GM18499 (cell line): ENCODE measurements around the gene ST8SIA2.

ENCODE experiments used
- ATAC-seq: cut with Tn5 transposase; IDR thresholded peaks from one replicate; pipeline ENCODE4 v1.9.1; 2021; ENCODE audit warnings: moderate number of reproducible peaks; ENCODE audit not compliant: insufficient read depth, unreplicated experiment

ST8SIA2 gene

DNA sequence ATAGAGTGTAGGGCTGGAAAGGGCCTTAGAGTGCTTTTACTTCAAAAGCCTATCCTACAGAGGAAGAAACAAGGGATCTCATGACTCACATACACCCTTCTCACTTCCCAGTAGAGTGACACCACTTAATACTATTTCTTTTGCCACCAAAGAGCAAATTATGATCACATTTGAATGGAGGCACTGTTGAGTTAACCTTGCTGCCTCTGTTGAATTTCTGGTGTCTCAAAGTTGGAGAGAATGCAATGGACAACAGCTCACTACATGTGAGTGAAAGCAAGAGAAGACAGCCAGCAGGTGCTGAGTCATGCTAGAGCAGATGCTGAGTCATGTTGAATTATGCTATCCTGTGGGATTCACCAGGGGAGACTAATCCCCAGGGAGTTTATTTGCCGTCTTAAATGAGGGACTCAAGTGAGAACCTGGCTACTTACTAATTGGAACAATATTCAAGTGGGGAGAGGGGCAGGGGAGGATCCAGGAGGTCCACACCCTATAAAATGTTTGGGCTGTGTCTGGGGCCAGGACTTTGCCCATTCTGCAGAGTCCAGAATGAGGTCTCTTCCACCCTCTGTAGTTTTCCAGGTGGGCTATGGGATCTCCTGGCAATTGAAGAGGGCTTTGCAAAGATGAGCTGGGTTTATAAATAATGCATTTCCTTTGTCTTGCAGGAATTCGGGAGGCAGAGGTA lies 35.8 kb downstream of the ST8SIA2 start:
- ATAC-seq = no peak

DNA sequence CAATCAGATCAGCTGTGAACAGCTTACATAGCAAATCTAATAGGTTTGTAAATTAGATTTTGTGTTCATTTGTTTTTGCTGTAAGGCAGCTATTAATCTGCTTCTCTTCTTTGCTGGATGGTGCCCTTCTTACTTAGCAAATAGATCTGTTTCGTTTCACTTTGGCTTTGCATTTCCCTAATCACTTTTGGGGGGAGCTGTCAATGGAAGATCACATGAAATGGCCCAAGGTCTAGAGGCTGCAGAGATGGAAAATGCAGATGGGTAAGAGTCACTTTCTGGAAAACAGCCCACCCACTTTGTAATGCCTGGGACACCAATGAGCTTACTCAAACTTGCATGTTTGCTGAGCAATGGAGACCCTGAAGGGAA lies 36.4 kb downstream of the ST8SIA2 start:
- no peak for ATAC-seq

DNA sequence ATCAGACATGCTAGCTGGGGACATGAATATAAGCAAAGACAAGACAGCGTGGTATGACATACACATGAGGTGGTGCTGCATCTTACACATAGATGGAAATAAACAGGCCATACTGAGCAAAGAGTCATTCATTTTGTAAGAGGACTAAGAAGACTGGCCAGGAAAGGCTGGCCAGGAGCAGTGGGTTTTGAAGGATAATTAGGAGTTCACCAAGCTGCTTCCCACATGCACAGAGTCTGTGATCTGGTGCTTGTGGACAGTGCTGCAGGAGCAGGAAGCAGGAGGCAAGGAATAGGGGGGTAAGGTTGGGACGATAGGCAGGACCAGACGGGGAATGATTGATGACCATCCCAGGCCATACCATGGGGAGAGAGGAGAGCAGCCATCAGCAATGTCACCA lies 41.5 kb downstream of the ST8SIA2 start:
- ATAC-seq = no peak

DNA sequence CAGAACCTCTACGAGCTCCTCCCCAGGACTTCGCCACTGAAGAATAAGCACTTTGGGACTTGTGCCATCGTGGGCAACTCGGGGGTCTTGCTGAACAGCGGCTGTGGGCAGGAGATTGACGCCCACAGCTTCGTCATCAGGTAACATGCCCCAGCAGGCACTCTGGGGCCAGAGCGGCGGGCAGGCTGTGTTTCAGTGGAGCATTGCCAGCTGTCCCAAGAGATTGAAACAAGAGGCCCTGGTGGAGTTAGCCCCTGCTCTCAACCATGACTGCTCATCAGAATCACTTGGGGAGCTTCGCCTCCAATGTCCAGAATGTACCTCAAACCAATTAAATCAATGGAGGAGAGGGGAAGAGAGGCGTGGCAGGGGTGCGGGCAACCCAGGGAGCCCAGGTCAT lies 44.8 kb downstream of the ST8SIA2 start:
- no peak for ATAC-seq

DNA sequence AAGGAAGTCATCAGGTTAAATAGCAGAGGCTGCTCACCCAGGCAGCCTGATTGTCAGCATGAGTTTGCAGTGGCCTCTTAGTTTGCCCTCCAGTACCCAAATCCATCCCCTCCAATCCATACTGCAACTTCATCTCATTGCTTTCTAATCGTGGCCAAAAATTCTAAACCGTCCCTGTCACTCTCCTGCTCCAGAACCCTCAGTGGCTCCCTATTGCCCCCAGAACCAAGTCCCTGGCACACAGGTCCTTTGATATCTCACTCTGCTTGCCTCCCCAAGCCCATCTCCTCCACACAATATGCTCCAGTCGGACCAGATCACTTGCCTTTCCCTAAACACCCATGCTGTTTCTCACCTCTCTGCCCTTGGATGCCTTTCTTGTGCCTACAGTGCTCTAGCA lies 49.7 kb downstream of the ST8SIA2 start:
- no peak for ATAC-seq

DNA sequence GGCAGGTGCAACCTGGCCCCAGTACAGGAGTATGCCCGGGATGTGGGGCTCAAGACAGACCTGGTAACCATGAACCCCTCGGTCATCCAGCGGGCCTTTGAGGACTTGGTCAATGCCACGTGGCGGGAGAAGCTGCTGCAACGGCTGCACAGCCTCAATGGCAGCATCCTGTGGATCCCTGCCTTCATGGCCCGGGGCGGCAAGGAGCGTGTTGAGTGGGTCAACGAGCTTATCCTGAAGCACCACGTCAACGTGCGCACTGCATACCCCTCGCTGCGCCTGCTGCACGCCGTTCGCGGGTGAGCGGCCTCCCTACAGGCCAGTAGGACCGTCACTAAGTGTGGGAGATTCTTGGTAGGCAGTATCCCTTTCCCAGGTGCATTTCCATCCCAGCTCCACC lies 51.0 kb downstream of the ST8SIA2 start:
- no peak for ATAC-seq

DNA sequence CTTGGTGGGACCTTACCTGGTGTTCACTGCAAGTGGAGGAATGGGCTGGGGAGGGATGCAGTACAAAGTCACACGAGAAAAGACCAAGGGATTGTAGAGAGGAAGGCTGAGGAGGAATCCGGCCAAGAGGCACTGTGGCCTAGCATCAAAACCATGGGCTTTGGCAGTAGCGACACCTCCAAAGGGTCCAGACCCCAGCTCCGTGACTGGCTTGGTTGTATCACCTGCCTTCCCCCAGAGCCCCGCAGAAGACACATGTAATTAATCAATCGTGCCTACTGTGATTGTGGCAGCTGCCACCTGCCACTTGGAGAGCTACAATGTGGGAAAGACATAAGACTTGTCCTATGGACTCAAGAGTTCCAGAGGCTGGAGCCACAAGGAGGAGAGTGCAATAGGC lies 54.7 kb downstream of the ST8SIA2 start:
- no peak for ATAC-seq

DNA sequence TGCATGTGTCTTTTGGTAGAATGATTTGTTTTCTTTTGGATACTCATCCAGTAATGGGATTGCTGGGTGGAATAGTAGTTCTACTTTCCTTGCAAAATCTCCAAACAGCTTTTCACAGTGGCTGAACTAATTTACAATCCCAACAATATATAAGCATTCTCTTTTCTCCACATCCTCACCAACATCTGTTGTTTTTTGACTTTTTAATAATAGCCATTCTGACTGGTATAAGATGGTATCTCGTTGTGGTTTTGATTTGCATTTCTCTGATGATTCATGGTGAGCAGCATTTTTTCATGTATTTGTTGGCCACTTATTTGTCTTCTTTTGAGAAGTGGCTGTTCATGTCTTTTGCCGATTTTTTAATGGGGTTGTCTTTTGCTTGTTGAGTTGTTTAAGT lies 55.8 kb downstream of the ST8SIA2 start:
- no peak for ATAC-seq

DNA sequence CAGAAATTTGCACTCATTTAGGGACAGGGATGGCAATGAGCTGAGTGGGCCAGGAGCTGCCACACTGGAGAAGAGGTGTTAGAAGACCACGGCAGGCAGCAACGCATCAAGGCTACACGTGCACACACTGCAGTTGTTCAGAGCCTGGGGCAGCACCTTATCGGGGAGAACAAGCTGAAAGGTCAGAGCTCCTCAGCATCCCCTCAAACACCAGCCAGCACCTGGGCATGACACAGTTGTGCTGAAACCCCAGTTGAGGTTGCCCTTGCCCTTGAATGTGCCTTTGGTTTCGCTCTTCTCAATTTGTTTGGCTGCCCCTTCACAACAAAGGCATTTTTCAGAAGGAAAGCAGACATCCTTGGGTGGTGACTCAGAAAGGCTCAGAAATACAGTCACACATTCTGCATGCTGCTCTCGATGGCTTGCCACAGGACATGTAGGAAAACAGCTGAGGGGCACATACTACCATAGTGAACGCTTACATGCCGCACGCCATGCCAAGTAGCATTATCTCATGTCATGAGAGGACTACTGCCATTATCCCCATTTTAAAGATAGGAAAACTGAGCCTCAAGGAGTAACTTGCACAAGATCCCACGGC lies 57.6 kb downstream of the ST8SIA2 start:
- ATAC-seq = no peak

DNA sequence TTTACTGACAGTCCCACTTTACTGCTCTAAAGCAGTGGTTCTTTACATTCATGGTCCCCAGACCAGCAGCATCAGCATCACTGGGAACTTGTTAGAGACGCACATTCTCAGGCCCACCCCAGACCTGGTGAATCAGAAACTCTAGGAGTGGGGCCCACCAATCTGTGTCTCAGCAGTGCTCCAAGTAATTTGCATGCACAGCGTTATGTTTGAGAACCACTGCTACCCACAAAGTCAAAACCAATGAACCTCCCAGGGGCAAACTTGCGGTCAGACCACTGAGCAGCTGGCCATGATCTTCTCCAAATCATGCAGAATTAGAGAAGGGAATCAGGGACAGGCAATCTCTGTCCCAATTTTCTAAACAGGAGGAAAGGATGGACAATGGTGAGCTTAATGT lies 58.5 kb downstream of the ST8SIA2 start:
- no peak for ATAC-seq

DNA sequence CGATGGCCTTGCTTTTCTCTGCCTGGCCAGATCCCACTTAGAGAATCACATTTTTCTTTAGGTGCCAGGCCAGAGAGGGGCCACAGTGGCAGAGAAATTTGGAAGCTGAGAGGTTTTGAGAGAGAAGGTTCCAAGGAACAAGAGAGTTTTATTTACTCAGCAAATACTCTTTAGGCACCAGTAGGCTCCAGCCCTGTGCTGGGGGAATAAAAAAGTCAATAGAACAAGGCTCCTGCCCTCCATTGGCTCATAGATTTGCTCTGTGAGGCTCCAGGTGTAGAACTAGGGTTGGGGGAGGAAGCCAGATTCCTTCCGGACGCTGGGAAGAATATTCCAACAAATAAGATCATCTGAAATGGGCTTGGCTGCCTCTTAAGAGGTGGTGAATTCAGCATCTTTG lies 59.9 kb downstream of the ST8SIA2 start:
- ATAC-seq = no peak

DNA sequence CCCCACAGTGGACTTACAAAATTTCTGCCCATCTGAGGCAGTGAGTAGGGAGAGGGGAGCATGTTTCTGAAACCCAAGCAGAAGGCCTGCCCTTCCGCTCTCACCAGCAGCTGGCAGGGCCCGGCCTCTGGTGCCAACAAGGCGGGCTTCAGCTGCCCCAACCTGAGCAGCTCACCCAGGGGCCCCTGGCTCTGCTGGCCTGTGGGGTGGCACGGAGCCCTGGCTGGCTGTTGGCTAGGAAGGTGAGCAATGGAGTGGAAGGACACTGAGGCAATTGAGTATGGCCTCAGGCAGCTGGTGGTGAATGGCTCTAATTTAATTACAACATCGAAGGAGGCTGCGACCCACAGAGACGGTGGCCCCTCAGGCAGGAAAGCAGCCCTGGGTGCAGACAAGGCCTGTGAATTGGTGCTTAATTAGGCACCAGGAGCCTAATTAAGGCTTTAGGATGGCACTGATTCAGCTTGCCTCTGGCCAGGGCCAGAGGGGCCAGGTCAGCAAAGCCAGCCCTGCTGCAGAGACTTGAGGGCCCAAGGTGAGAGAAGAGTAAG lies 60.9 kb downstream of the ST8SIA2 start:
- ATAC-seq = no peak

DNA sequence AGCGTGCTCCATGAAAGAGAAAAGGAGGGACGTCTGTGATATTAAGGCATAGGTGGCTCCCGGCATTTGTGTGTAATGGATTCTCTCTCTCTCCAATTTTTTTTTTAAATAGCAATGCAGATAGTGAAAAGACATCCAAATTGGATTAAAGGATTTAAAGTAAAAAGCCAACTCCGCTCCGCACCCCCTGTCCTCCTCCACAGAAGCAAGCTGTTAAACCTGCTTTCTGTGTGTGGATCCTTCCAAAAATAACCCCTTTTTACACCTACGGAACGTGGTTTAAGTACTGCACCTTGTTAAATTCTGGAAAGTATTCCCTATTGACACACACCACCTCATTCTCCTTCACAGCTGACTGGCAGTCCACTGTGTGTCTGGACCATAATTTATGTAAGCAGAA lies 61.6 kb downstream of the ST8SIA2 start:
- ATAC-seq = no peak

DNA sequence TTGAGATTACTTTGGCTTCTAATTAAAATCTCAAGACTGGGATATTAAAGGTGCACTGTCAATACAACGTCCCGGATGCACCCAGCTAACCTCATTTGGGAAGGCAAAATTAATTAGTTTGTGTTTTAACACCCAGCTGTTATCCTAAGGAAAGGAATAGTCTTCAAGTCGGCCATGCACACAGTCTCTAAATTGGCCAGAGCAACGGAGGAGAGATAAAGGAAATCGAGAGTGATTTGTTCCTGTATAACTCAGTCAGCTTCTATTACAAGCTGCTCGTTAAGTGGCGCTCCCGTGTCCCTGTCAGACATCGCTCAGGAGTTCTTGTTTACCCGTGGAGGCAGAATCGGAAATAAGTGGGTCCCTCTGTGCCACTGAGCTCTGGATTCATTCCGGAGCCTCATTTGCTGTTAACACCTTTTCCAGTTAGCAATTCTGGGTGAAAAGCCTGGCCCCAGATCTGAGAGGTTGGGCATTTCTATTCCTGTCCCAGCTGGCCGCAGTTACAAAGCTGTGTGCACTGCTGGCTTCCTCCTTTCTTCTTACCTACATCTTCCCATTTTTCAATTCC lies 63.9 kb downstream of the ST8SIA2 start:
- no peak for ATAC-seq

DNA sequence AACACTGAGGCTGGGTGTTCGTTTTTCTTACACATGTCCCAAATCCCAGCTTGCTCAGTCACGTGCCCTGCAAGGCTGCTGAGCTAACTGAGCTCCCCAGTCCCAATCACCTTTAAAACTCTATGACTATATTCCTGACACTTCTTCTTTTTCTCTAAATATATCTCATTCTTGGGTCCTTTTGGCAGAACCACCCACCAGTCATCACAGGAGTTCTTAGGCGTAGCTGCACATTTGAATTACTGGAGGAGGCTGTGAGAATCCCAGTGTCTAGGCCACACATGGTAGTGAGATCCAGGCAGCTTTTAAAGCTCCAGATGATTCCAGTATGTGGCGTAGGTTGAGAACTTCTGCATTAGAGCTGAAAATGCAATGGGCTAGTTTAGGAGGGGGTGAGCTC lies 66.3 kb downstream of the ST8SIA2 start:
- no peak for ATAC-seq

DNA sequence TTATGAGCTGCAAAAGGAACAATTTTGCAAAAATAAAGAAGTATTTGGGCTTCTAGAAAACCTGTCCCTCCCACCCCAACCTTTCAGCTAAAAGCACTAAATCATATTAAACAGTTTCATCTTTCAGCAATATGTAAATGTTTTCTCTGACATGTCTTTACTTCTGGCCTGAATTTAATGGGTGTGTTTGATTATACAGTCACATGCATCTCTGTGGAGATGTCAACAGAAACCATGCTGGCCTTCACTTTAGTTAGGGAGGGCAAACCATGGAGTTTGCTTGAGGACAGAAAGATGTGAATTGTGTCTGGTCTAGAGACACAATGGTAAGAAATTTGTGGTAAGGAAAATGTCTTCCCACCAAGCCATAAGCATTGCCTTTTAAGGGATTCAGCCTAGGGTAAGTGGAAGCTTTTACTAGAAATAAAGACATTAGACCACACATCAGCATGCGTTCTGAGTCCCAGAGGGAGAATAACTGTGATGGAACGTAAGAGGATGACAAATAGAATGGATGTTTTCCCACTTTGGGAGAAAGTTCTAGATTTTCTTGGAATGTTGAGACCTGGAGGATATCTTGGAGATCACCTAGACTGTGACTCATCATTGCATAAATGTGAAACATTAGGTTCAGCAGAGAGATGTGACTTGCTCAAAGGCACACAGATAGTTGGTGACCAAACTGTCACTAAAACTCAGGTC lies 68.9 kb downstream of the ST8SIA2 start:
- ATAC-seq = no peak

DNA sequence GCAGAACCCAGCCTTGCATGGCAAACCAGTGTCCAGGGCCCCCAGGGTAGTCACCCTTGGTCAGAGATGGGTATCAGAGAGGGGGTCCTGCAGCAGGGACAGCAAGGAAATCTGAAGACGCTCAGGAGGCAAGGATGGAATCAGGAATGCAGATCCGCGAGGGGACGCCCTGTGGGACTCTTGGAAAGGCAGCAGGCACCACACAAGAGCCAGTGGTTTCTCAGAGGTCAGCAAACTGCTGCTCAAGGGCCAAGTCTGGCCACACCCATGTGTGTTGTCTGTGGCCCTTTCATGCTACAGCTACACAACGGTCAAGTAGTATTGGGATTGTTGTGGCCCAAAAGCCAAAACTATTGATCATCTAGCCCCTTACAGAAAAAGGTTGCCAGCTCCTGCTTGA lies 69.7 kb downstream of the ST8SIA2 start:
- no peak for ATAC-seq

DNA sequence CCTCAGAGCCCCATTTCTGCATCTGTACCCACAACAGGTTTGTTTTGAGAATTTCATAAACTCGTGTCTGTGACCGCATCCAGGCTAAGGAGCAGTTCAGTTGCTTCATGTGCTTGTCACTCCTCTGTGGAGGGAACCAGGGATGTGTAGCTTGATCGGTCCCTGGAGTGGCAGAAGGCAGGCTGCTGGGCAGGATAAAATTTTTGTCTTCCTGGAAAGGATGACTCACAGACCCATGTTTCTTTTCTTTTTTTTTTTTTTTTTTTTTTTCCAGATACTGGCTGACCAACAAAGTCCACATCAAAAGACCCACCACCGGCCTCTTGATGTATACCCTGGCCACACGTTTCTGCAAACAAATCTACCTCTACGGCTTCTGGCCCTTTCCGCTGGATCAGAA lies 70.1 kb downstream of the ST8SIA2 start:
- no peak for ATAC-seq

DNA sequence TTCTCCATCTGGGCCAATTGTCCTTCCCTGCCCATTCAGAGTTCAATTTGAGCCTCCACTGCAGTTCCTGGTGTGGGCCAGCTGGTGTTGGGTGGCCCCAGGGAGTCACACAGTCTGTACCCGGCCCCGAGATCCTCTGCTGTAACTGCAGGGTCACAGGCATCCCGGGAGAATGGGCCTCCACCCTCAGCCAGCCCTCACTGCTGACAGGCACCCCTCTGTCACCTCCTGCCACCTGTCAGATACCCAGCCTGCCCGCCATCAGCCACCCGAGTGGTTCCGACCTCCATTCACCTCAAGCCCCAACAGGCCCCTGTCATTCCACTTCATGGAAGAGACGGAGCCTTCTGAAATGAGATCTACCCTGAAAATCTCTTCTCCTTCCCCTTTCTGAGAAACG lies 73.2 kb downstream of the ST8SIA2 start:
- no peak for ATAC-seq

DNA sequence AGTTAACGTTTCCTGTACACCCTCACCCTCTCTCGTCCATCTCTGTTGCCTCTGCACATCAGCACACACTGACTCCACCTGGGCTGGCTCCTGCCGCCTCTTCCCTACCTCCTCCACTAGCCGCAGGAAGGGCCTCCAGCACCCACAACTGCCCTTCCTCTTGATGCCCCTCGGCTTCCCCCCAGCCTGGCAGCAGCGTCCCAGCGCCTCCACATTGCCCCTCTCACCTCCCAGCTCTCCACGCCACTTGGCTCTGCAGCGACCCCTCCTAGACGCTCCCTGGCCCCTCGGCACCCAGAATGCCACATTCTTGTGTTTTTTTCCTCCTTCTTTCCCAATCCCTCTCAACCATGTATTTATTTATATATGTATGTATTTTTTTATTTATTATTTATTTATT lies 73.6 kb downstream of the ST8SIA2 start:
- no peak for ATAC-seq

DNA sequence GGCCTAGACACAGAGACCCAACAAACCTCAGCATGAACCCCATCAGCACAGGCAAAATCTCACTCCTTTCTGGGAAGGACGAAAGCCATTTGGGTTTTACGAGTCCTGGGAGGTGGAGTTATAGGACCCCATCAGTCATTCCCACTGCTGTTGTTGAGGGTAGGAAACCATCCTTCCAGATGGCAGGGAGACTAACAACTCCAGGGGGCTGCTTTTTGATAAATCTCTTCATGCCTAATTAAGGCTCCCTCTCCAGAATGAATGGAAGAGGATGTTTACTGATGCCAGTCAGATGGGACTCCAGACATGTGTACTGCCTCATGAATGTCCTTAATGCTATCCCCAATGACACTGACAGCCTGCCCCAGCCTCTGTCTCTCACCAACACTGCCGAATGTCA lies 75.3 kb downstream of the ST8SIA2 start:
- no peak for ATAC-seq
